IMR-90 (cell line): ENCODE measurements around the gene ABCB9. TPM values are rescaled to one million over a fixed set of nuclear protein-coding genes. Genes with fewer than 3 reads are reported as not detected.

Experiments used
- ATAC-seq: fragments of 200-7000 bp; cut with Tn5 transposase; 2 replicates; pipeline ENCODE4 v1.9.1; 2020; ENCODE audit warnings: low read depth, mild to moderate bottlenecking, moderate library complexity
- BruUV-seq: library from RNA; stranded (reverse); fragments of 400-500 nt; replicated peaks from 2 replicates; lab custom pipeline; 2021; lab: Mats Ljungman, UMichigan
- CTCF ChIA-PET: fragments of 300-600 bp; formaldehyde crosslinking; extraction: SDS; loops from one replicate; lab custom pipeline; 2021; ENCODE audit warnings: antibody characterized with exemption; lab: Yijun Ruan, JAX
- POLR2A ChIA-PET: fragments of 300-600 bp; sonication (Branson Sonifier 250); formaldehyde crosslinking; loops from one replicate; lab custom pipeline; 2022; ENCODE audit warnings: antibody characterized with exemption; ENCODE audit not compliant: unreplicated experiment; lab: Charles Lee
- DNase-seq: peaks from one replicate; pipeline ENCODE4 v3.0.0; 2013
- H2AFZ ChIP-seq: replicated peaks from 2 replicates; pipeline ENCODE3; 2013; ENCODE audit warnings: low read length, mild to moderate bottlenecking; ENCODE audit not compliant: poor library complexity
- H2AK5ac ChIP-seq: 2 replicates; pipeline ENCODE4 v1.6.1; 2013; ENCODE audit warnings: low read depth, low read length, inconsistent platforms
- H2AK9ac ChIP-seq: replicated peaks from 2 replicates; pipeline ENCODE3; 2013; ENCODE audit warnings: mild to moderate bottlenecking, low read depth, low read length, moderate library complexity; ENCODE audit not compliant: poor library complexity
- H2BK120ac ChIP-seq: 2 replicates; pipeline ENCODE4 v1.6.1; 2013; ENCODE audit warnings: low read depth, low read length, inconsistent platforms
- H2BK15ac ChIP-seq: 3 replicates; pipeline ENCODE4 v1.6.1; 2013; ENCODE audit warnings: low read depth, low read length, inconsistent platforms
- H2BK20ac ChIP-seq: 2 replicates; pipeline ENCODE4 v1.6.1; 2013; ENCODE audit warnings: low read depth, mild to moderate bottlenecking, inconsistent platforms, low read length, moderate library complexity
- H2BK5ac ChIP-seq: 2 replicates; pipeline ENCODE4 v1.6.1; 2013; ENCODE audit warnings: mild to moderate bottlenecking, low read depth, low read length, inconsistent platforms; ENCODE audit not compliant: poor library complexity, severe bottlenecking
- H3K14ac ChIP-seq: replicated peaks from 2 replicates; pipeline ENCODE4 v1.6.1; 2013; ENCODE audit warnings: low read depth, low read length, inconsistent platforms
- H3K18ac ChIP-seq: 2 replicates; pipeline ENCODE4 v1.6.1; 2013; ENCODE audit warnings: low read depth, low read length, control low read depth
- H3K23ac ChIP-seq: 2 replicates; pipeline ENCODE4 v1.6.1; 2013; ENCODE audit warnings: low read depth, low read length, inconsistent platforms
- H3K27ac ChIP-seq: 2 replicates; pipeline ENCODE4 v1.5.1; 2013; ENCODE audit warnings: mild to moderate bottlenecking, control low read depth, low read length; ENCODE audit not compliant: insufficient read depth
- H3K27me3 ChIP-seq: 2 replicates; pipeline ENCODE4 v1.6.1; 2013; ENCODE audit warnings: low read length; ENCODE audit not compliant: control insufficient read depth, insufficient read depth
- H3K36me3 ChIP-seq: 2 replicates; pipeline ENCODE4 v1.6.1; 2013; ENCODE audit warnings: low read length, mixed read lengths; ENCODE audit not compliant: control insufficient read depth, insufficient read depth
- H3K4ac ChIP-seq: 2 replicates; pipeline ENCODE4 v1.6.1; 2013; ENCODE audit warnings: low read depth, low read length, inconsistent platforms
- H3K4me1 ChIP-seq: 2 replicates; pipeline ENCODE4 v1.6.1; 2013; ENCODE audit warnings: low read length, mixed read lengths; ENCODE audit not compliant: control insufficient read depth, insufficient read depth
- H3K4me2 ChIP-seq: 2 replicates; pipeline ENCODE4 v1.6.1; 2013; ENCODE audit warnings: low read depth, mild to moderate bottlenecking, control low read depth, low read length, moderate library complexity
- H3K4me3 ChIP-seq: 2 replicates; pipeline ENCODE4 v1.5.1; 2013; ENCODE audit warnings: low read depth, mild to moderate bottlenecking, control low read depth, low read length, moderate library complexity; ENCODE audit not compliant: insufficient read depth
- H3K56ac ChIP-seq: 2 replicates; pipeline ENCODE4 v1.6.1; 2013; ENCODE audit warnings: low read length, inconsistent platforms; ENCODE audit not compliant: insufficient read depth; ENCODE audit errors: extremely low read depth
- H3K79me1 ChIP-seq, 2 experiments: 2 replicates each; pipeline ENCODE4 v1.6.1; 2013; ENCODE audit warnings: low read length in 2 of 2, inconsistent platforms in 1 of 2, low read depth in 1 of 2
- H3K9ac ChIP-seq: 2 replicates; pipeline ENCODE4 v1.6.1; 2013; ENCODE audit warnings: low read depth, low read length, control low read depth
- H3K9me1 ChIP-seq: 2 replicates; pipeline ENCODE4 v1.6.1; 2013; ENCODE audit warnings: low read length, inconsistent platforms; ENCODE audit not compliant: insufficient read depth
- H3K9me3 ChIP-seq: 2 replicates; pipeline ENCODE4 v1.6.1; 2013; ENCODE audit warnings: low read length; ENCODE audit not compliant: control insufficient read depth, insufficient read depth
- H4K20me1 ChIP-seq: 2 replicates; pipeline ENCODE4 v1.6.1; 2013; ENCODE audit warnings: low read length, inconsistent platforms; ENCODE audit not compliant: insufficient read depth
- H4K5ac ChIP-seq: 2 replicates; pipeline ENCODE4 v1.6.1; 2013; ENCODE audit warnings: mild to moderate bottlenecking, low read depth, low read length, control low read depth
- H4K8ac ChIP-seq, 2 experiments: 2 replicates each; pipeline ENCODE4 v1.6.1; 2013; ENCODE audit warnings: low read depth in 2 of 2, low read length in 2 of 2, control low read depth in 1 of 2, inconsistent platforms in 1 of 2
- H4K91ac ChIP-seq: 2 replicates; pipeline ENCODE4 v1.6.1; 2013; ENCODE audit warnings: low read depth, low read length, inconsistent platforms; ENCODE audit not compliant: insufficient read depth
- CHD1 ChIP-seq: IDR thresholded peaks from 2 replicates; pipeline ENCODE4 v1.6.1; 2012; ENCODE audit warnings: low read depth, low read length, improper control_type of control experiment
- POLR2A ChIP-seq: IDR thresholded peaks from 2 replicates; pipeline ENCODE4 v1.6.1; 2012; ENCODE audit warnings: mild to moderate bottlenecking, low read depth, low read length
- RAD21 ChIP-seq: IDR thresholded peaks from 2 replicates; pipeline ENCODE4 v1.6.1; 2012; ENCODE audit warnings: low read length, improper control_type of control experiment
- WGBS, 2 experiments: methylation state at CpG; one replicate each; pipeline versions ENCODE4 v1.1.5 to v1.1.7; 2013; ENCODE audit warnings: missing lambda C conversion rate in 2 of 2; ENCODE audit not compliant: insufficient read length in 1 of 2; ENCODE audit errors: extremely low coverage in 2 of 2; 5-methylcytosine and 5-hydroxymethylcytosine counted together
- dilution Hi-C: fragments of 300-500 bp; cut with HindIII; formaldehyde crosslinking; loops from one replicate; pipeline ENCODE4 v1.14.3; 2018; ENCODE audit warnings: low sequenced_read_pairs; ENCODE audit not compliant: unreplicated experiment
- in situ Hi-C: fragments of 300-500 bp; cut with MboI; formaldehyde crosslinking; loops from 3 replicates; pipeline ENCODE4 v1.14.3; 2019; ENCODE audit warnings: low sequenced_read_pairs, inconsistent platforms, mixed read lengths
- intact Hi-C: fragments of 100-400 bp; cut with micrococcal nuclease; formaldehyde crosslinking; loops from 2 replicates; pipeline ENCODE4 v1.10.0; 2022
- polyA plus RNA-seq, 3 experiments: library from polyadenylated mRNA; depleted of rRNA; stranded (reverse); fragments of >200 nt; gene quantifications; 2 replicates each; pipeline ENCODE4 v1.2.3, GENCODE V29; 2012; ENCODE audit warnings: low replicate concordance in 1 of 3
- total RNA-seq: library from RNA; depleted of rRNA; stranded (reverse); fragments of >200 nt; gene quantifications from 2 replicates; pipeline ENCODE4 v1.2.3, GENCODE V29; 2012

The ABCB9 gene
- total and polyA plus RNA-seq, 2 of the 4 experiments (the other 2 are of a cell fraction) = 5.6 to 8.3 TPM

DNA sequence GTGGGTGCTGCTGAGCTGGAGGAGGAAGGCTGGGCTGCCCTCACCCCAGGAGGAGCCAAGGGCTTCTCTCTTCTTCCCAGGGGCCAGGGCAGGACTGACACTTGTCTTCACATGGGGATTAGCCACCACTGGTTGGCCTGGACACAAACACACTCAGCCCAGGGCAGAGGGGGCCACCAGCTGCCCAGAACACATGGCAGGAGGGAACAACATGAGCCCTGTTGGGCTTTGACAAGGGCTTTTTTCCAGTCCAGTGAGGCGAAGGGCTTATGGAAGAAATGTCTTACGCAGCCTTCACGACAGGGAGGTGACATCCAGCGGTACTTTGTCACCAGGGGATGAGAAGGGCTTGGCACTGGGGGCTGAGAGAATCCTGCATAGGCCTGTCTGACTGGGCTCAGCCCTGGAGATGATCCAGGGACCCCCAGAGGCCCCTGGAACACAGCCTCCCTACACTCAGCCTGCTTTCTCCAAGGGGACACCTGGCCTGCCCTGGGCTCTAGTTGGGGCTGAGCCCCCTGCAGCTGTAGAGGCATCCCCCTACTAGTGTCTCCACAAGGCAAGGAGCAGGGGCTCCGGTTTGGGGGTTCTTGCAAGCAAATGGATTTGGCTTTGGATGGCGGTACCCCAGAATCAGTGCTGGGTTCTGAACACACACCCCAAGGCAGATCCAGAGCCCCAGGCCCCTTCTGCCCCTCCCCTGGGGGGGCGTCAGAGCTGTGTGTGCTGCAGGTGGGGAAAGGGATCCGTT is 33.1 kb upstream of the ABCB9 start:
- H3K27ac ChIP-seq = no peak overlapping the region
- no peak overlapping the region for H2BK5ac ChIP-seq
- H4K8ac ChIP-seq = no peak overlapping the region
- no peak overlapping the region for H2AFZ ChIP-seq
- H3K14ac ChIP-seq = no peak overlapping the region
- H3K27me3 ChIP-seq = no peaks in the 10 kb centered on the region
- H3K23ac ChIP-seq = no peak overlapping the region
- H2AK5ac ChIP-seq = no peak overlapping the region
- H3K4ac ChIP-seq = no peak overlapping the region
- in situ Hi-C loops = no loop called here
- no peak overlapping the region for H3K18ac ChIP-seq
- no peak overlapping the region for H3K56ac ChIP-seq
- no peaks in the 10 kb centered on the region for H4K20me1 ChIP-seq
- no peak overlapping the region for H2BK20ac ChIP-seq
- no peak for TF ChIP-seq RAD21
- no peak for TF ChIP-seq CHD1
- no peak for TF ChIP-seq POLR2A
- H3K4me3 ChIP-seq = no peak overlapping the region
- no peak overlapping the region for H2BK15ac ChIP-seq
- WGBS, 2 experiments = 100% methylated on average over 1 of the region's 8 CpGs; no CpG with 5 or more reads in 1 of the 2 experiments
- ATAC-seq (no peak), DNase-seq (no peak)
- intact Hi-C loops = no loop called here
- no TSS peak for BruUV-seq
- ChIA-PET POLR2A (no interaction called here), CTCF (interaction anchor here (0.6 kb wide), 1 partner anchor 1965 kb away, joined by 3 read pairs; no protein-coding TSS in a partner anchor)
- dilution Hi-C loops = loop anchor here (25.0 kb wide), 1 partner anchor 238 kb away; the partner anchor contains the start of genes MPHOSPH9 and MTRFR
- peaks cover 30% of the 10 kb centered on the region for H3K36me3 ChIP-seq
- H3K9me1 ChIP-seq = no peaks in the 10 kb centered on the region
- no peak overlapping the region for H2AK9ac ChIP-seq
- no peak overlapping the region for H4K5ac ChIP-seq
- no peaks in the 10 kb centered on the region for H3K4me1 ChIP-seq
- no peak overlapping the region for H3K4me2 ChIP-seq
- no peaks in the 10 kb centered on the region for H3K79me1 ChIP-seq
- H2BK120ac ChIP-seq = no peak overlapping the region
- H3K9ac ChIP-seq = no peak overlapping the region
- no peak overlapping the region for H4K91ac ChIP-seq
- no peaks in the 10 kb centered on the region for H3K9me3 ChIP-seq
